Stomach smooth muscle (tissue), 2 donors: ENCODE results near the gene TRIM73.
"Not testable (repeated sequence)": the region's sequence is repeated elsewhere in the genome, so short reads cannot be mapped to it uniquely, and the experiment has no call there.

Source experiments
- H3K27ac ChIP-seq: one replicate; pipeline ENCODE4 v1.7.0; 2013; ENCODE audit warnings: mild to moderate bottlenecking, low read length, inconsistent platforms
- H3K27me3 ChIP-seq, 2 donors: one replicate each; pipeline ENCODE4 v1.7.0; 2013; ENCODE audit warnings: low read length in 2 of 2; ENCODE audit not compliant: insufficient read depth in 2 of 2, control insufficient read depth in 1 of 2
- H3K36me3 ChIP-seq, 2 donors: one replicate each; pipeline ENCODE4 v1.7.0; 2013; ENCODE audit warnings: low read length in 2 of 2; ENCODE audit not compliant: control insufficient read depth in 2 of 2, insufficient read depth in 2 of 2
- H3K4me1 ChIP-seq: one replicate; pipeline ENCODE4 v1.7.0; 2013; ENCODE audit warnings: low read length; ENCODE audit not compliant: control insufficient read depth, insufficient read depth
- H3K4me3 ChIP-seq, 2 donors: one replicate each; pipeline ENCODE4 v1.7.0; 2013; ENCODE audit warnings: low read length in 2 of 2
- H3K9ac ChIP-seq, 2 donors: one replicate each; pipeline ENCODE4 v1.7.0; 2013; ENCODE audit warnings: low read length in 2 of 2, mild to moderate bottlenecking in 1 of 2
- H3K9me3 ChIP-seq, 2 donors: one replicate each; pipeline ENCODE4 v1.7.0; 2013; ENCODE audit warnings: low read length in 2 of 2; ENCODE audit not compliant: control insufficient read depth in 2 of 2
- donor health status: healthy.
- donor health status: Pancreatic carcinoma.

TRIM73 gene

GRCh38 chr7:75398771-75399700 lies 3.6 kb downstream of the TRIM73 start:
- not testable (repeated sequence) for H3K4me1 ChIP-seq, H3K4me3 ChIP-seq, H3K27me3 ChIP-seq, H3K27ac ChIP-seq, H3K9ac ChIP-seq, H3K9me3 ChIP-seq, H3K36me3 ChIP-seq

GRCh38 chr7:75400575-75400974 lies 5.1 kb downstream of the TRIM73 start:
- not testable (repeated sequence) for H3K36me3 ChIP-seq, H3K27ac ChIP-seq, H3K27me3 ChIP-seq, H3K9ac ChIP-seq, H3K4me1 ChIP-seq, H3K4me3 ChIP-seq, H3K9me3 ChIP-seq

- H3K9me3 ChIP-seq, H3K27ac ChIP-seq, H3K4me1 ChIP-seq, H3K9ac ChIP-seq, H3K36me3 ChIP-seq, H3K27me3 ChIP-seq, H3K4me3 ChIP-seq: not testable (repeated sequence)
Observed at GRCh38 chr7:75403455-75404443, 8.3 kb downstream of the TRIM73 start.

- H3K27me3 ChIP-seq, H3K27ac ChIP-seq, H3K9me3 ChIP-seq, H3K4me3 ChIP-seq, H3K36me3 ChIP-seq, H3K9ac ChIP-seq, H3K4me1 ChIP-seq: not testable (repeated sequence)
Observed at GRCh38 chr7:75404663-75405062, 9.2 kb downstream of the TRIM73 start.

- not testable (repeated sequence) for H3K4me1 ChIP-seq, H3K36me3 ChIP-seq, H3K27ac ChIP-seq, H3K4me3 ChIP-seq, H3K9me3 ChIP-seq, H3K9ac ChIP-seq, H3K27me3 ChIP-seq
Observed at GRCh38 chr7:75409880-75410822, 14.7 kb downstream of the TRIM73 start.

GRCh38 chr7:75410823-75411173 lies 15.4 kb downstream of the TRIM73 start:
- not testable (repeated sequence) for H3K9ac ChIP-seq, H3K27ac ChIP-seq, H3K4me1 ChIP-seq, H3K9me3 ChIP-seq, H3K36me3 ChIP-seq, H3K27me3 ChIP-seq, H3K4me3 ChIP-seq

- H3K27me3 ChIP-seq, H3K9ac ChIP-seq, H3K4me3 ChIP-seq, H3K36me3 ChIP-seq, H3K4me1 ChIP-seq, H3K27ac ChIP-seq, H3K9me3 ChIP-seq: not testable (repeated sequence)
Observed at GRCh38 chr7:75414204-75414603, 18.8 kb downstream of the TRIM73 start.

- H3K36me3 ChIP-seq, H3K27ac ChIP-seq, H3K4me1 ChIP-seq, H3K4me3 ChIP-seq, H3K27me3 ChIP-seq, H3K9me3 ChIP-seq, H3K9ac ChIP-seq: not testable (repeated sequence)
Observed at GRCh38 chr7:75414708-75415427, 19.4 kb downstream of the TRIM73 start.

- H3K4me1 ChIP-seq, H3K27ac ChIP-seq, H3K27me3 ChIP-seq, H3K9me3 ChIP-seq, H3K36me3 ChIP-seq, H3K9ac ChIP-seq, H3K4me3 ChIP-seq: not testable (repeated sequence)
Observed at GRCh38 chr7:75415428-75415817, 20.0 kb downstream of the TRIM73 start.

- H3K9me3 ChIP-seq, H3K4me3 ChIP-seq, H3K36me3 ChIP-seq, H3K4me1 ChIP-seq, H3K27ac ChIP-seq, H3K9ac ChIP-seq, H3K27me3 ChIP-seq: not testable (repeated sequence)
Observed at GRCh38 chr7:75415829-75416373, 20.5 kb downstream of the TRIM73 start.
